H1 (cell line): Measurements from ENCODE around the gene DFFA. TPM values are rescaled to one million over a fixed set of nuclear protein-coding genes. Genes with fewer than 3 reads are reported as not detected.

Experiments used
- CTCF ChIA-PET: fragments of 300-600 bp; sonication (Branson Sonifier 250); formaldehyde crosslinking; loops from one replicate; lab custom pipeline; 2021; ENCODE audit not compliant: partially characterized antibody; lab: Charles Lee
- POLR2A ChIA-PET: fragments of 300-600 bp; sonication (Branson Sonifier 250); formaldehyde crosslinking; loops from one replicate; lab custom pipeline; 2021; ENCODE audit warnings: inconsistent platforms; ENCODE audit not compliant: partially characterized antibody; lab: Charles Lee
- DNase-seq, 2 experiments: peaks; one replicate each; pipeline versions ENCODE4 v3.0.0 to v3.0.0-alpha.2; 2010 to 2022; ENCODE audit warnings: low spot score in 2 of 2, low read depth in 1 of 2, mixed read lengths in 1 of 2
- FAIRE-seq: peaks from 2 replicates; lab custom pipeline; 2011; peaks lifted over from hg19 to GRCh38; lab: Jason Lieb, UNC
- H2AFZ ChIP-seq: 2 replicates; pipeline ENCODE4 v1.8.1; 2012; ENCODE audit warnings: low read length, inconsistent platforms
- H2AK5ac ChIP-seq: 2 replicates; pipeline ENCODE4 v1.6.1; 2013; ENCODE audit warnings: low read depth, low read length
- H2BK120ac ChIP-seq: replicated peaks from 2 replicates; pipeline ENCODE3; 2013; ENCODE audit warnings: low read depth, low read length, inconsistent platforms
- H2BK12ac ChIP-seq: 2 replicates; pipeline ENCODE4 v1.6.1; 2013; ENCODE audit warnings: low read depth, low read length
- H2BK15ac ChIP-seq: 2 replicates; pipeline ENCODE4 v1.6.1; 2013; ENCODE audit warnings: low read length
- H2BK20ac ChIP-seq: 2 replicates; pipeline ENCODE4 v1.6.1; 2013; ENCODE audit warnings: low read length
- H2BK5ac ChIP-seq: 2 replicates; pipeline ENCODE4 v1.6.1; 2013; ENCODE audit warnings: low read depth, low read length
- H3K14ac ChIP-seq: 2 replicates; pipeline ENCODE4 v1.6.1; 2013; ENCODE audit warnings: inconsistent platforms; ENCODE audit not compliant: insufficient read length
- H3K18ac ChIP-seq: 2 replicates; pipeline ENCODE4 v1.6.1; 2013; ENCODE audit warnings: low read length; ENCODE audit errors: extremely low read depth
- H3K23ac ChIP-seq: 2 replicates; pipeline ENCODE4 v1.6.1; 2013; ENCODE audit warnings: inconsistent platforms; ENCODE audit not compliant: insufficient read length
- H3K23me2 ChIP-seq: 2 replicates; pipeline ENCODE4 v1.6.1; 2013; ENCODE audit warnings: low read depth, low read length
- H3K27ac ChIP-seq: 2 replicates; pipeline ENCODE4 v1.6.1; 2011; ENCODE audit warnings: low read depth, low read length, inconsistent platforms
- H3K27me3 ChIP-seq, 4 experiments: replicated peaks in 1 of 4; 1 replicate in 1 of 4; 2 replicates in 3 of 4; pipeline versions ENCODE4 v1.6.1 to v1.8.1; 2011 to 2013; ENCODE audit warnings: low read length in 3 of 4, mild to moderate bottlenecking in 3 of 4, inconsistent platforms in 2 of 4, mixed read lengths in 2 of 4, moderate library complexity in 1 of 4; ENCODE audit not compliant: control insufficient read depth in 3 of 4, insufficient read depth in 3 of 4; ENCODE audit errors: extremely low read depth in 1 of 4
- H3K36me3 ChIP-seq, 4 experiments: 2 replicates each; pipeline versions ENCODE4 v1.6.1 to v1.8.1; 2011 to 2013; ENCODE audit warnings: mild to moderate bottlenecking in 4 of 4, low read length in 3 of 4, moderate library complexity in 2 of 4, control low read depth in 1 of 4, inconsistent platforms in 1 of 4; ENCODE audit not compliant: insufficient read depth in 4 of 4, control insufficient read depth in 2 of 4
- H3K4ac ChIP-seq: replicated peaks from 2 replicates; pipeline ENCODE3; 2013; ENCODE audit warnings: low read length, low read depth, mixed read lengths, inconsistent platforms; ENCODE audit not compliant: insufficient read length
- H3K4me1 ChIP-seq, 4 experiments: replicated peaks in 1 of 4; 1 replicate in 1 of 4; 2 replicates in 3 of 4; pipeline versions ENCODE4 v1.6.1 to v1.8.1; 2011 to 2013; ENCODE audit warnings: low read length in 3 of 4, inconsistent platforms in 2 of 4, mixed read lengths in 1 of 4; ENCODE audit not compliant: insufficient read depth in 4 of 4, control insufficient read depth in 3 of 4
- H3K4me2 ChIP-seq, 2 experiments: 2 replicates each; pipeline versions ENCODE4 v1.6.1 to v1.8.1; 2011 to 2013; ENCODE audit warnings: low read depth in 2 of 2, low read length in 2 of 2, control low read depth in 1 of 2, inconsistent platforms in 1 of 2, mild to moderate bottlenecking in 1 of 2; ENCODE audit not compliant: insufficient read depth in 1 of 2
- H3K4me3 ChIP-seq, 4 experiments: fragments of 200-600, 300-600 bp in 1 of 4; sonication (generic), shearing (Covaris generic), sonication (Bioruptor Twin) in 1 of 4; 2 replicates each; pipeline versions ENCODE4 v1.5.1 to v1.8.1; 2011 to 2016; ENCODE audit warnings: low read length in 4 of 4, low read depth in 3 of 4, control low read depth in 2 of 4, inconsistent platforms in 2 of 4, mild to moderate bottlenecking in 2 of 4, mixed read lengths in 1 of 4, moderate library complexity in 1 of 4; ENCODE audit not compliant: insufficient read depth in 2 of 4; ENCODE audit errors: extremely low read depth in 1 of 4
- H3K56ac ChIP-seq: replicated peaks from 2 replicates; pipeline ENCODE3; 2013; ENCODE audit warnings: low read depth, mild to moderate bottlenecking, mixed read lengths, low read length, inconsistent platforms; ENCODE audit not compliant: insufficient read length
- H3K79me1 ChIP-seq: 2 replicates; pipeline ENCODE4 v1.6.1; 2013; ENCODE audit warnings: low read depth, low read length, control low read depth
- H3K79me2 ChIP-seq, 2 experiments: 2 replicates each; pipeline versions ENCODE4 v1.6.1 to v1.8.1; 2012 to 2013; ENCODE audit warnings: low read length in 2 of 2, mild to moderate bottlenecking in 2 of 2, inconsistent platforms in 1 of 2; ENCODE audit not compliant: insufficient read depth in 2 of 2, control insufficient read depth in 1 of 2
- H3K9ac ChIP-seq, 4 experiments: replicated peaks in 1 of 4; 1 replicate in 1 of 4; 2 replicates in 3 of 4; pipeline versions ENCODE4 v1.6.1 to v1.8.1; 2011 to 2013; ENCODE audit warnings: low read depth in 3 of 4, low read length in 3 of 4, control low read depth in 2 of 4, mild to moderate bottlenecking in 2 of 4, moderate library complexity in 2 of 4, inconsistent platforms in 1 of 4; ENCODE audit errors: extremely low read depth in 1 of 4
- H3K9me3 ChIP-seq, 2 experiments: 2 replicates each; pipeline versions ENCODE4 v1.6.1 to v1.8.1; 2012 to 2013; ENCODE audit warnings: mild to moderate bottlenecking in 2 of 2, moderate library complexity in 2 of 2, control low read depth in 1 of 2, inconsistent platforms in 1 of 2, low read depth in 1 of 2, low read length in 1 of 2, mixed read lengths in 1 of 2; ENCODE audit not compliant: insufficient read depth in 2 of 2
- H4K20me1 ChIP-seq, 2 experiments: replicated peaks in 1 of 2; 2 replicates each; pipeline versions ENCODE3 to v1.8.1; 2011 to 2013; ENCODE audit warnings: inconsistent platforms in 2 of 2, low read length in 2 of 2, mild to moderate bottlenecking in 1 of 2; ENCODE audit not compliant: insufficient read depth in 2 of 2, control insufficient read depth in 1 of 2
- H4K5ac ChIP-seq: 2 replicates; pipeline ENCODE4 v1.6.1; 2013; ENCODE audit warnings: low read length, low read depth, mixed read lengths, inconsistent platforms; ENCODE audit not compliant: insufficient read length
- H4K8ac ChIP-seq: 2 replicates; pipeline ENCODE4 v1.8.0; 2013; ENCODE audit warnings: mild to moderate bottlenecking, moderate library complexity, low read length, inconsistent platforms; ENCODE audit not compliant: insufficient read depth; ENCODE audit errors: extremely low read depth
- H4K91ac ChIP-seq: replicated peaks from 2 replicates; pipeline ENCODE3; 2013; ENCODE audit warnings: low read length, mixed read lengths, inconsistent platforms; ENCODE audit not compliant: insufficient read length
- BCL11A ChIP-seq, 2 experiments: IDR thresholded peaks; one replicate each; pipeline ENCODE4 v1.6.1; 2011; ENCODE audit warnings: low read depth in 2 of 2, low read length in 2 of 2, mild to moderate bottlenecking in 2 of 2
- WGBS, 2 experiments: shearing (Covaris generic) in 1 of 2; methylation state at CpG; one replicate each; pipeline versions ENCODE4 v1.1.6 to v1.1.7; 2013 to 2015; ENCODE audit warnings: low lambda C conversion rate in 2 of 2, mixed read lengths in 2 of 2, inconsistent platforms in 1 of 2, low coverage in 1 of 2, missing lambda C conversion rate in 1 of 2; ENCODE audit not compliant: insufficient replicate concordance in 2 of 2, insufficient coverage in 1 of 2, insufficient read length in 1 of 2; ENCODE audit errors: extremely low coverage in 1 of 2, missing lambda C conversion rate in 1 of 2; 5-methylcytosine and 5-hydroxymethylcytosine counted together
- polyA plus RNA-seq, 7 experiments: library from polyadenylated mRNA; depleted of rRNA in 3 of 7; stranded (reverse) in 5 of 7; unstranded in 2 of 7; fragments of >200 nt in 5 of 7; fragments of 200-250 nt in 2 of 7; gene quantifications; 1 replicate in 5 of 7; 2 replicates in 1 of 7; 4 replicates in 1 of 7; pipeline versions ENCODE4 v1.2.1 to v1.2.3, GENCODE V29; 2011 to 2013; ENCODE audit warnings: missing spikeins in 2 of 7, mixed read lengths in 2 of 7
- total RNA-seq: library from RNA; stranded (reverse); fragmentation: NEBNext Ultra II Directional; extraction: Animal tissue kit (Norgen Biotek cat#: 25700); gene quantifications from 2 replicates; pipeline ENCODE4 v1.2.1, GENCODE V29; 2021
- TF ChIP-seq, protein P1 (sequence below): IDR thresholded peaks from 2 replicates; pipeline ENCODE4 v1.6.1; 2012; ENCODE audit warnings: inconsistent platforms

The DFFA gene
- total and polyA plus RNA-seq, 2 of the 8 experiments (the other 6 are each of a cell fraction or from before 2014, with no cell fraction given): 34.3 to 79.9 TPM

DNA sequence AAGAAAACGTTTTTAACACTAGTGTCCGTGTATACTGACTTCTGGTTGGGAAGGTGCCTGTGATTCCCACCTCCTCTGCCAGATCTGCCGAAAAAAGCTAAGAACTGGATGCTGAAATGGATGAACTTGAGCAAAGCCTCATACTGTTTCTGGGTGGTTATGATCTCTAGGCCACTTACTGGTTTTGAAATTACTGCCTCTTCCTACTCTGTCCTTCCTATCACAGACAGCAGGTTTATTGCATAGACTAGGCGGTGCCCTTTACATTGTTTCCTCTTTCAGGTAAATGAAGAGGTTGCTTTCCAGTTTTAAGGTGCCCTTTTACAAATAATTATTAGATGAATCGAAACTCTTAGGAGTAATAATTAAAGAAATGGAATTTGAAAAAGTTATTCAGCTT lies 29.9 kb upstream of the DFFA start:
- WGBS, 2 experiments: 82% methylated on average over 5 of the region's 5 CpGs; no CpG with 5 or more reads in 1 of the 2 experiments
- no peak for FAIRE-seq
- Histone ChIP-seq H3K36me3 (no peaks in the 10 kb centered on the region), H2BK120ac (no peak overlapping the region), H2AFZ (no peak overlapping the region), H2AK5ac (no peak overlapping the region)
- POLR2A ChIA-PET: no interaction called here
- no peak for TF ChIP-seq BCL11A (IDR thresholded peaks at IDR 0.05; ENCODE audit: low read depth in 2 of 2, low read length in 2 of 2)
- TF ChIP-seq, protein P1, sequence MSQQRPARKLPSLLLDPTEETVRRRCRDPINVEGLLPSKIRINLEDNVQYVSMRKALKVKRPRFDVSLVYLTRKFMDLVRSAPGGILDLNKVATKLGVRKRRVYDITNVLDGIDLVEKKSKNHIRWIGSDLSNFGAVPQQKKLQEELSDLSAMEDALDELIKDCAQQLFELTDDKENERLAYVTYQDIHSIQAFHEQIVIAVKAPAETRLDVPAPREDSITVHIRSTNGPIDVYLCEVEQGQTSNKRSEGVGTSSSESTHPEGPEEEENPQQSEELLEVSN: no peak
- TF ChIP-seq, all 59 proteins: peak for 0
- H3K23ac ChIP-seq: no peak overlapping the region
- CTCF ChIA-PET: interaction anchor here (0.9 to 9.1 kb wide), 3 partner anchors 9 to 18 kb away, joined by 3 to 78 read pairs (median 9); no protein-coding TSS in a partner anchor
- peaks cover 4% of the 10 kb centered on the region; the same call in 1 of the 2 replicates for H3K79me1 ChIP-seq
- no peak overlapping the region for H4K8ac ChIP-seq
- no peaks in the 10 kb centered on the region for H3K23me2 ChIP-seq
- H3K27me3 ChIP-seq: no peaks in the 10 kb centered on the region
- no peak overlapping the region for H3K4me2 ChIP-seq
- no peak overlapping the region for H3K56ac ChIP-seq
- H4K20me1 ChIP-seq: peaks cover 0 to 2% of the 10 kb centered on the region in 2 experiments
- no peak overlapping the region for H3K18ac ChIP-seq
- no peak overlapping the region for H3K4ac ChIP-seq
- H3K9ac ChIP-seq: no peak overlapping the region
- H3K9me3 ChIP-seq: no peaks in the 10 kb centered on the region
- H2BK5ac ChIP-seq: no peak overlapping the region
- H4K5ac ChIP-seq: no peak overlapping the region
- peaks cover 0 to 2% (median 0%) of the 10 kb centered on the region in 4 experiments; a peak in 1 of 7 replicates for H3K4me1 ChIP-seq
- no peak overlapping the region for H2BK15ac ChIP-seq
- no peak overlapping the region for H2BK12ac ChIP-seq
- no peak overlapping the region for H4K91ac ChIP-seq
- no peak overlapping the region for H3K4me3 ChIP-seq
- no peak for DNase-seq
- H2BK20ac ChIP-seq: no peak overlapping the region
- peaks cover 0 to 19% of the 10 kb centered on the region in 2 experiments; a peak in 1 of 4 replicates for H3K79me2 ChIP-seq
- no peak overlapping the region for H3K14ac ChIP-seq
- no peak overlapping the region for H3K27ac ChIP-seq
